NCI-H1417 (cell line): ENCODE results near the gene GABRG2.
"Not testable (repeated sequence)": the region's sequence is repeated elsewhere in the genome, so short reads cannot be mapped to it uniquely, and the experiment has no call there.

Experiments used
- DNase-seq, 3 experiments: peaks; one replicate each; lab custom pipeline; 2025; lab: John Stamatoyannopoulos, UW

Gene GABRG2

DNA sequence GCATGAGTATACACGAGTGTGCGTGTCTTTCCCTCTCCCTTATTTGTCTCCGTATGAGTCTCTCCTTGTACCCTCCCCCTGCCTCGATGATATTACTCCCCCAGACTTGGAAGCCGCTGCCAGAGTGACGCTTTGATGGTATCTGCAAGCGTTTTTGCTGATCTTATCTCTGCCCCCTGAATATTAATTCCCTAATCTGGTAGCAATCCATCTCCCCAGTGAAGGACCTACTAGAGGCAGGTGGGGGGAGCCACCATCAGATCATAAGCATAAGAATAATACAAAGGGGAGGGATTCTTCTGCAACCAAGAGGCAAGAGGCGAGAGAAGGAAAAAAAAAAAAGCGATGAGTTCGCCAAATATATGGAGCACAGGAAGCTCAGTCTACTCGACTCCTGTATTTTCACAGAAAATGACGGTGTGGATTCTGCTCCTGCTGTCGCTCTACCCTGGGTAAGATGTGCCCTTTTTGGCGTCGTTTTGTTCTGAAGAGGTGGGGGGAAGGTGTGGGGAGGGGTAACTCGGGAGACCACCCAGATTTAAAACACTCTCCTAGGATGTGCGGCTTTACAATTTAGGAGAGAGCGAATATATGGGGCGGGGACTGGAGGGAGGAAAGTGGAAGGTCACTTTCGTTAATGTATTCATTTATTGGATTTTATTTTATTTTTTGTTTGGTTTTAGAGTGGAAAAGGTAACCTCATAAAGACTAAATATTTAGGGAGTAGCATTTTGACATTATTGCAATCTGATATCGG lies at the start of gene GABRG2:
Gene GABRG2, plus strand, starts transcription at position 119 of the 757 bp plus-strand sequence. Its CDS starts 227 bp downstream, at position 346.
- DNase-seq, result peak in 2 of 3 experiments; percentile 16 to 43

DNA sequence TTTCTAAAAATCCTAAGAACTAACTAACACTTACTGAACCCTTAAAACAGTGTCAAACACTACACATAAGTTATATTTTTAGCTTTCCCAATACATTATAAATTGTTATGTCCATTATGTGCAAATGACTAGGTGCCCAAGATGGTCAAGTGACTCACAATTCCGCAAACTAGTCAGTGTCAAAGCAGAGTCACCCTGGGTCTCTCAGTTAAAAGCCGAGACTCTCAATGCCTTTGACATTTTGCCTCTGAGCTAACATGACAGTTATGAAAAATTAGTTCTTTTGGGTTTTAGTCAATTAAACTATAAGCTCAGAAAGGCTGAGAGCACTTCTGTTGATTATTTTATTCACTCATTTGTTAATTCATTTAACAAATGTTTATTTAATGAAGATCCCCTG lies 42.3 kb upstream of the GABRG2 start:
- DNase-seq, result no peak

DNA sequence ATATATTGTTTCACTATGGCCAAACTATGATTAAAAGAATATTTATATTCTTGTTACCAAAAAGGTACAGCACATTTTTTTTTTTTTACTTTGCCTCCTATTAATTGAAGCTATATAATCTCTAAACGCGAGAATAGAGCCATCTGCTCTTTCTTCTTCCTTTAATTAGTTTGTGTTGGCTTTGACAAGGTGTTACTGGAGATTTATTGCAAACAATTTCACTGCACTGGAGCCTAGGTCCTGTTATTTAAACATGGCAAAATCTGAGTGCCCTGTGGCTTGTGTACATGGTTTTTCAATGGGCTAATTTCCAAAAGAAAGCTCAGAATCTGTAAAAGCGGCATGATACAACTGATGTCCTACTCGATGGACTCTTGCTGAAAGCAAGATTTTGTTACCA lies 40.8 kb upstream of the GABRG2 start:
- peak in 2 of 3 experiments; percentile 7 to 74 for DNase-seq

DNA sequence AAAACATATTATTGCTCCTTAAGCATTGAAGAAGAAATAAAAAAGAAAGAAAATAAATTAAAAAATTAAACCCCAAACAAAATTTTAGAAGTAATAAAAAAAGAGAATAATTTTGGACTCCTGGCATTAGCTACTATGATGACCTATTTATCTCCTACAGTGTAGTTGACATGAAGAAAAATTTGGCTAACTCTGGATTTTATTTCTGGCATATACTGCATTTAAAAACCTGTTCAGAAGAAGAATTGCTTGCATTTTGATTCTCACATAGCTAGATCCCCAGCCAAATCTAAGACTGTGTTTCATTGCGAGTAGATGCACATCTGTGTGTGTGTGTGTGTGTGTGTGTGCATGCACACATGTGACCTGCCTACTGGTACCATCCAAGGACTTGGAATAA lies 30.1 kb upstream of the GABRG2 start:
- no peak for DNase-seq

DNA sequence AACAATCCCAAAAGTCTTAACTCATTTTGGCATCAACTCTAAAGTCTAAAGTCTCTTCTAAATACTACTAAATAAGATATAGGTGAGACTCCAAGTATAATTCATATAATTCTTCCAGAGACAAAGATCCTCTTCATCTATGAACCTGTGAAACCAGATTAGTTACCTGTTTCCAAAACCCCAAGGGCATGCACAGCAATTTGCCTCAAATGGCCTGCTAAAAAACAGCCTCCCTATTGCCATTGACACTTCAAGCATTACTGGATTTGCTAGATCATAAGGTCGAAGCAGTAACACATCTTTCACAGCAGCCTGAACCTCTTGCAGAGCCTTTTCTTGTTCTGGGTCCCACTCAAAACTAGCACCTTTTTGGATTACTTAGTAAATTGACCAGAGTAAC lies 20.3 kb upstream of the GABRG2 start:
- DNase-seq, result no peak

DNA sequence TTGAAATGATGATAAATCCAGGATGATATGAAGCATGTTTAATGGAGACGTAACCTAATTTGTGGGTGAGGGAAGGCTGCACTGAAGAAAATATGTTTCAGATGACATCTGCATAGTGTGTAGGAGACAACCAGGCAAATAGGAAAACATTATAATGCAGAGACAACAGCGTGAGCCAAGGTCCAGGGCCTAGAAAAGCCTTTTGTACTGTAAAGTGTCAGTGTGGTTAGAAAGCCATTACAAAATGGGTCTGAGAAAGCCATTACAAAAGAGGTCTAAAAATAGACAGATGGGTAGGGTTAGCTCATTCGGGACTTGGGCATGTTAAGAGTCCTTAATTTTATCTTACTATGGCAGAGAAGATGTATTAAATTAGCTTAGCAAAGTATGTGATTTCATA lies 14.9 kb upstream of the GABRG2 start:
- peak in 1 of 3 experiments; percentile 5 for DNase-seq

DNA sequence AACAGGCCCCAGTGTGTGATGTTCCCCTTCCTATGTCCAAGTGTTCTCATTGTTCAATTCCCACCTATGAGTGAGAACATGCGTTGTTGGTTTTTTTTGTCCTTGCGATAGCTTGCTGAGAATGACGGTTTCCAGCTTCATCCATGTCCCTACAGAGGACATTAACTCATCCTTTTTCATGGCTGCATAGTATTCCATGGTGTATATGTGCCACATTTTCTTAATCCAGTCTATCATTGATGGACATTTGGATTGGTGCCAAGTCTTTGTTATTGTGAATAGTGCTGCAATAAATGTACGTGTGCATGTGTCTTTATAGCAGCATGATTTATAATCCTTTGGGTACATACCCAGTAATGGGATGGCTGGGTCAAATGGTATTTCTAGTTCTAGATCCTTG lies 12.5 kb upstream of the GABRG2 start:
- DNase-seq, result not testable (repeated sequence)

DNA sequence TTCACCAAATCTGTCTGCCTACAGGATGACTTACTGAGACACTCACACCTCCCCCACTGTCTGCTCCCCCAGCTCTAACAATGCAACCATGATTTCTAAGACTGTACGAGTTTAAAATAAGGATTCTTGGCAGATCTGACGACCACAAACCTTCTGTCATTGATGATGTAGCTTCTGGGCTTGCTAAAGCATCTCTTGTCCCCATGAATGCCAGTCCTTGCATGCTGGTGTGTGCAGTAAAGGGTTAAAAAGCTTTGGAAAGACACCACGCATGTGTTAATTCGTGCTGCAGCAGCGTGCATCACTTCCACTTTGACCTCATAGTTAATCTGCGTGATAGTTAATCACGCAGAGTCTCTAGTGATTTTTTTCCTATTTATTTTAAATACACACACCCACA lies 411 bp upstream of the GABRG2 start:
- DNase-seq, result peak in 2 of 3 experiments; percentile 13 to 31

DNA sequence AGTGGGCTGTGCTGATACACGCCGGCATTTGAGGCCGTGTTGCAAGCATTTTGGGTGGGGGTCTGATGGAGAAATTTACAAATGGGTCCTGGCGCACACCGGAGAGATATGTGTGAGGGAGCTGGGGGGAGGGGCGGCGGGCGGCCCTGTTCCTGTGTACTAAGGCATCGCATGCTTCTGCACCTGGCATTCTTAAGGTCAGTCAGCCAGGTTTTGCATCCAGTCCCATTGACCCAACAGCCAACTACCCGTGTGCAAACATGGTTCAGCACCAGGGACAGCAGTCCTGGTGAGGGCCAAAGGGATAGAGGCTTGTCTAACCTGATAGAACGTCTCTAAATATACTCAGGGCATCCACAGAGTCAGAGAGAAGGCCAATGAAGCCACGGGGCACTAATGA lies 839 bp downstream of the GABRG2 start:
- peak in 2 of 3 experiments; percentile 21 to 29 for DNase-seq

DNA sequence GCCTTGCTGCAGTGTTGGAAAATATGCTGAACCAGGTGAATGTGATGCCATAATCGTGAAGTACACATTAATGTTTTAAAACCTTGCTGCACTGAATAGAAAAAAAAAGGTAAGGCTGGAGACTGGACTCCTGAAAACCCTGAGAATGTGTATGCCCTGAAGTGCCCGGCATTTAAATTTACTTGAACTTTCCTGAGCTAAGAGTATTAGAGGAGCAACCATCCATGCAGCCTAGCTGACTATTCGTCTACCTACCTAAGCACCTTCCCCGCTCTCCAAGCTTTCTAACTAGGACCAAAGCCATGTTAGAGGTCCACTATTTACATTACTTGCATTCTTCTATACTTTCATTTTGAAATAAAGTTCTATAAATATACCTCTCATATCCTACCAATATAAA lies 1.4 kb downstream of the GABRG2 start:
- no peak for DNase-seq

DNA sequence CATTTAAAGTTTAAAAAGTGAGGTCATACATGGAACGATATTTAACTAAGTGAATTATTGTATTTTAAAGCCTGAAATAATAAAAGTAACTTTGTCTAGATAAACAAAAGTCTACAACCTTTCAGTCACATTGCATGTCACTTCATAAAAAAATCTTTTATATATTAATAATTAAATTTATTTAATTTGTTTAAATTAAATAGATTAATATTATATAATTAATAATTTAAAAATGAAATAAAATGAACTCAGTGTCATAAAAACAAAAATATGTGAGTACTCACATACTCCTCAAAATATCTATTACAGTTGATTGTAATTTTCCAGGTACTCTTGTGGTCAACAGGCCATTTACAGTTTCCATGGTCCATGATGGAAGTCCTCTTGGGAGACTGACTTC lies 11.2 kb downstream of the GABRG2 start:
- no peak for DNase-seq

DNA sequence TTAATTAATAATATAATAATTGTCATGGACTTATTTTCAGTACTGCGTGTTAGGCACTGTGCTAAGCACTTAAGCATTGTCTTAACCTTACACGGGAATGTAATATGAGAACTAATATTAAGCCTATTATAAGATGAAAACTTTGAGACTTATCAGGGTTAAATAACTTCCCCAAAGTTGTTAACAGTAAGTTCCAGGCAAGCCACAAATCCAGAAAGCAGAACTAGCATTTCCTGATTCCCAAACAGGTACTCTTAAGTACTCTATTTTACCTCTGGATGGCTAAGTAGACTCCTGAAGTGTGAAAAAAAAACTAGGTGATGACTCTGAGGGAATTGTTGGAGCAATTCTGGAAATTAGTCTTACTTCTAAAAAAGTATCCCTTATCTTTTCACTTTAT lies 23.8 kb downstream of the GABRG2 start:
- no peak for DNase-seq

DNA sequence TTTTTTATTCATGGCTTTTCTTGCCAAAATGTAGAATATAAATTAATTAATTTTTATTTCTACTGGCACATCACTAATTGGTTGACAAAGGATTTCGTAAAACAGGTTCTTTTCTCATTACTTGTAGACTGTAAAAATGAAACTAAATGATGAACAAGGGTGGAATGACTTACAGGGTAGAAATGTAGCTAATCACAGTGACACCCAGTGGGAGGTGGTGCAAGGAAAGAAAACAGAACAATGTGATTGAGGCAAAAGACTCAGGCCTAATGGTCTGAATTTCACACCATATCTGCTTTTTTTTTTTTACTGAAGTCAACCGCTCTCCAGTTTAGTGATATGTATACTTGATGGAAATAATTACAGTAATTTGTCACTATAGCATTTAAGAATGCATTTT lies 28.9 kb downstream of the GABRG2 start:
- DNase-seq, result peak in 1 of 3 experiments; percentile 19

DNA sequence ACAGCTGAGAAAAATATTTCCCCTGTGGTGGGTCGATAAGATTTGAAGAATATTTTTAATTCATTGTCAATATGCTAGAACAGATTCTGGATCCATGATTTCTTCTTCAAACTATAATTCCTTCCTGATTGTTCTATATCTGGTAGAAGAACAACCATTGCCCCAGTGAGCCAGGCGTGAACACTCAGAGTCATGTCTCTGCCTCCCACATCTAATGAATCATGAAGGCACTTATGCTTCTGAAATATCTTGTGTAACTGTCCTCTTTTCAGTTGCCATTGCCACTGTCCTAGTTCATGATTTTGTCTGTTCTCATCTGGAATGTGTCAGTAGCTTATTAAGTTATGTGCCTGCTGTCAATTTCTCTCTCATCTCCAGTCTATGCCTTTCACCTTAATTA lies 40.0 kb downstream of the GABRG2 start:
- DNase-seq, result no peak

DNA sequence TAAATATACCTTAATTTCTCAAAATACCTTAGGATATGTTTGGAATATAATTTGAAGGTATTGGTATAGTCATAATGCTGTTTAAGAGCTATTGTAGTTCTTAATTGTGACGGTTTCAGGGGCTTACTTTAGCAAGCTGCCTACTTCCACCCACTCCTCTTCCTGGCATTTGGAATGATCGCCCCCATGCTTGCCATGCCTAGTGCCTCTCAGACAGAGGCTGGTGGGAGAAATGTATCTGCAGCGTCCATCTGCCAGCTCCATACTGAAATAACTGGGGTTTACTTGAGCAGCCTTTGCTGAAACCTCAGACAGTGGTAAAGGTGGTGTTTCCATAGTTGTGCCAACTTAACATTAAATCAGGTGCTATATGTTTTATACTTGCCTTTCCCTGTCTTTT lies 52.2 kb downstream of the GABRG2 start:
- DNase-seq, result no peak

DNA sequence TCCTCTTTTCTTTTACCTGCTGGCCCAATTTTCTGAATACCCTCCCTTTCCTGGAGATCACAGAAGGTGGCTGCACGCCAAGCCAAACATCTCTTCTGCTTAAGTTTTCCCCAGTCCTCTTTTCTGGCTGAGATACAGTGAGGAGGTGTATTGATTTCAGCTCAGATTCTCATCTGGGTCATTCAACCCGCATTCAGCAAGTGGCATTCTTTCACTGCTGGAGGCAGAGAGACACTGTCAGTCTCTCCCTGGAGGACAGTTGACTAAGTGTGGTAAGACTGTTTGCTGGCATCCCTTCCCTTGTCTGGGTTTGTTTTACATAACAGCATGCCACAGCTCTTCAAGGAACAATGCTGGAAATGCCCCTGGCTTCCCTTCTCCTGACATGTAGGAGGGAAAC lies 60.5 kb downstream of the GABRG2 start:
- DNase-seq, result peak in 1 of 3 experiments; percentile 48

DNA sequence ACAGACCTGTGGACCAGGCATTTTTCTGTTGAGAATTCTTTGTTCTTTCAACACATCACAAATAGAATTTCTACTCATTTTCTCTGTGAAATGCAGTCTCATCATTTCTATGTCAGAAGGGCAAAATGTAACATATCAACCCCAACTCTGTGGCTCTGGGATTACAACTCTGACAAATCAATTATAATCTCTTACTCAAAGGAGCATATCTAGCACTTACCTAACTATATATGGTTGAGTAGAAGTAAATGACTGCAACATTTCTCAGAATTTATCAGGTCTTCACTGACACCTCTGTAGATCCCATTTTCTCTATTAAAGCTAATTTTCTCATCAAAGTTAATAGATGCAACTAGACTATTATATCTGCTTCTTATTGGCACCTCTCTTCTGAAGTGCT lies 64.8 kb downstream of the GABRG2 start:
- no peak for DNase-seq

DNA sequence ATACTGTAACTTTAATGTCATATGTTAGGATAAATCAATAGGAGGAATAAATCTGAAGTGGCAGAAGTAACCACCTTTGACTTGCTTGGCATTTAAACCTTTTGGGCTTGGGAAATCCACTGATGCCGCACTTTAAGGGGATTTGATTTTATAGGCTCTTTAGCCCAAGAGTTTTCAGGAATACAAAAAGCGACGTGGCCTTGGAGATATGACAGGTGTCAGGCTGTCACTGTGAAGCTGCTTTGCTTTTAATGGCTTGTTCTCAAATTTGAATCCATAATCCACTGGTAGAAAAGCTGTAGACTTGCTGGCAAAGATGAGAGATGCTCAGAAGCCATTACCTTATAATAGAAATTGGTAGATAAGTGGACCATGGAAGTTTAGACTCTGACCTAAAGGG lies 71.6 kb downstream of the GABRG2 start:
- DNase-seq, result peak in 1 of 3 experiments; percentile 9

DNA sequence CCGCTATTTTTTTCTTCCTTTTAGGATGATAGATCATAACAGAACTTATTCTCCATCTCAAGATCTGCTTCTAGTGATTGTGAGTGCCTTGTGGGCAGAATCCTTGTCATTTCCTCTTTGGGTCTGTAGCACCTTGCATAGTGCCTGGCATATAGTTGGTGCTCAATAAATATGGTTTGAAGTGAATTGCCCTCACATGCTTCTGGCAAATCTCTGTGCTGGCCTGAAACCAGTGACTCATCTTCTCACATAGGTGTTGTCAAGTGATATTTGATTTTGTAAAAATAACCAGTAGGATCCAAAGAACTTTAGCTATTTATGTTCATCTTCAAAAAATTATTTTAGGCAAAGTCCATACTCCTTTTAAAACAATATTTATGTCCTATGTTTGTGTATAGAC lies 86.7 kb downstream of the GABRG2 start:
- no peak for DNase-seq

DNA sequence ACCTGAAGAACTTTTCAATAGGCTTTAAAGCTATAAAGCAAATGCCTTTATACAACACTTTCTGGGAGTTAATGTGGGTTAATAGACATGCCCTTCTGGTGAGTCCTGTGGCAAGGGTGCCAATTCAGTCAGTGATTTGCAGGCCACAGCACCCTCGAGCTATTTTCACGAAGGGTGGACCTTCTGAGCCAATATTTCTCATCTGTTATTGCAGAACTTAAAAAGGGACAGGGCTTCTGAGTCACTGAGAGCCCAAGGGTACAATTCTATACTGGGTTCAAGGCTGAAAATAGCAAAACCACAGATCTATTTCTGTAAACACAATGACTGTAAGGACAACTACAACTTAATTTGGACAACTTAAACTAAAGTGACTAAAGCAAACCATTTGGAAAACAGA lies 92.8 kb downstream of the GABRG2 start:
- DNase-seq, result no peak

DNA sequence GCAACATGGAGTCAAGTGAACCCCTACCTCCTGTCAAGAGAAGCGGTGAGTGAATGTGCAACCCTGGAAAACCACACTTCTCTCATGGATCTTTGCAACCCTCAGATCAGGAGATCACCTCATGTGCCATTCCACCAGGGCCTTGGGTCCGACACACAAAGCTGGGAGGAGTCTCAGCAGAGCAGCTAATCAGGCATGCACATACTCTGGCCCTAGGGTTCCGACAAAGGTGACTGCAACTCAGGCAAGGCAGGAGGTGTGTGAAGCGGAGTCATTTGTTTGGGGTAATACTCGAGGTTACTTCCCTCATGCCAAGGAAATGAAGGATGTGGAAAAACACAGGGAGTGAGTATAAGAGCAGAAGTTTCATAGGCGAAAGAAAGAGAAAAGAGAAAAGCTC lies 96.1 kb downstream of the GABRG2 start:
- no peak for DNase-seq

DNA sequence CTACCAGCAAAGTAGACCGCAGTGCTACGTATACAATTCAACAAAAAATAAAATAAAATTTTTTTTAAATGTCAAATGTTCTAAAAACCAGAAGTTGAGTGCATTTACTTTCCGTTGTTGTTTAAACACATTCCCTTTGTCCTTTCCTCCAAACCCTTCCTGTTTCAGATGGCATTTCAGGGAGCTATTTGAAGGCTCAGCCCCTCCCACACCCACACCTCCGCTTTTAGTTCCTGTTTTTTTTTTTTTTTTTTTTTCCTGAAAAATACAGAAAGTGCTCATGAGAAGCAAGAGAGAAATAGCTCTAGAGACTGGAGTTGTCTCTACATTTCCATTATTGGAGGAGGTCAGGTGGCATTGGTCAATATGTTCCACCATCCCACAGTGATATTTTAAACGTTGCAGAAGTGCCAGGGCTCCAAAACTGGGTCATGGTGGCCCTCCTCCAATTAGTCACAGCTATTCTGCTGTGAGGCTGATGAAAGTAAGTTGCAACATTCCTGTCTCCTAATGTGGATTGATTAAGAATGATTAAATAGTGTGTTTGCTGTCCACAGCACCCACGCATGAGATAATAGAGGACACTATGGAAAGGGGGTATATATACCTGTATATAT lies 106.9 kb downstream of the GABRG2 start:
- DNase-seq, result no peak

DNA sequence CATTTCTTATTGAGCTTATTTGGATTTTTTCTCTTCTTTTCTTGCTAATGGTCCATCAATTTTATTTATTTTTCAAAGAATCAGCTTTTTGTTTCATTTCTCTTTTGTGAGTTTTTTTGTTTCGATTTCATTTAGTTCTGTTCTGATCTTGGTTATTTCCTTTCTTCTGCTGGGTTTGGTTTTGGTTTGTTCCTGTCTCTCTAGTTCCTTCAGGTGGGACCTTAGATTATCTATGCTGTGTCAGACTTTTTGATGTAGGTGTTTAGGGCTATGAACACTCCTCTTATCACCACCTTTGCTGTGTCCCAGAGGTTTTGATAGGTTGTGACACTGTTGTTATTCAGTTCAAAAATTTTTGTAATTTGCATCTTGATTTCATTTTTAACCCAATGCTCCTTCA lies 119.8 kb downstream of the GABRG2 start:
- no peak for DNase-seq

DNA sequence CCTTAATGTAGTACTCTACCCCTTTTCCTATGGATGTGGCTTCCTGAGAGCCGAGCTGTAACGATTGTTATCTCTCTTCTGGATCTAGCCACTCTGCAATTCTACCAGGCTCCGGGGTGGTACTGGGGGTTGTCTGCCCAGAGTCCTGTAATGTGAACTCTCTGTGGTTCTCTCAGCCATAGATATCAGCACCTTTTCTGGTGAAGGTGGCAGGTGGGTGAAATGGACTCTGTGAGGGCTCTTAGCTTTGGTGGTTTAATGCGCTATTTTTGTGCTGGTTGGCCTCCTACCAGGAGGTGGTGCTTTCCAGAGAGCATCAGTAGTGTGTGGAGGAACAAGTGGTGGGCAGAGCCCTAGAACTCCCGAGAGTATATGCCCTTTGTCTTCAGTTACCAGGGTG lies 122.1 kb downstream of the GABRG2 start:
- no peak for DNase-seq
